GM12878 (cell line): ENCODE data around the gene OR51M1. TPM values are rescaled to one million over a fixed set of nuclear protein-coding genes. Genes with fewer than 3 reads are reported as not detected.

Source experiments
- ATAC-seq: fragments of 200-7000 bp; cut with Tn5 transposase; 3 replicates; pipeline ENCODE4 v1.9.1; 2020; ENCODE audit warnings: mild to moderate bottlenecking, moderate library complexity
- BruUV-seq: library from RNA; stranded (reverse); fragments of 400-500 nt; replicated peaks from 2 replicates; lab custom pipeline; 2021; lab: Mats Ljungman, UMichigan
- CTCF ChIA-PET: fragments of 300-600 bp; sonication (Branson Sonifier 250); formaldehyde crosslinking; extraction: SDS; loops from one replicate; lab custom pipeline; 2021; ENCODE audit warnings: inconsistent platforms; lab: Yijun Ruan, JAX
- POLR2A ChIA-PET: fragments of 350-600 bp; formaldehyde crosslinking; extraction: SDS; loops from one replicate; lab custom pipeline; 2021; ENCODE audit warnings: inconsistent platforms; lab: Charles Lee
- RAD21 ChIA-PET: fragments of 300-600 bp; sonication (Branson Sonifier 250); formaldehyde crosslinking; loops from one replicate; lab custom pipeline; 2023; ENCODE audit warnings: antibody characterized with exemption; ENCODE audit not compliant: unreplicated experiment; lab: Charles Lee
- SMC1A ChIA-PET: fragments of 300-600 bp; sonication (Branson Sonifier 250); formaldehyde crosslinking; loops from one replicate; lab custom pipeline; 2023; ENCODE audit not compliant: unreplicated experiment, uncharacterized antibody; lab: Charles Lee
- DNase-seq: peaks from one replicate; pipeline ENCODE4 v3.0.0-alpha.2; 2011; ENCODE audit warnings: low read depth, low spot score
- FAIRE-seq: peaks from 3 replicates; lab custom pipeline; 2011; peaks lifted over from hg19 to GRCh38; lab: Jason Lieb, UNC
- H2AFZ ChIP-seq: 2 replicates; pipeline ENCODE4 v1.6.0; 2011; ENCODE audit warnings: low read depth, low read length, control low read depth; ENCODE audit not compliant: control insufficient read depth
- H3K27ac ChIP-seq: 2 replicates; pipeline ENCODE4 v1.5.1; 2011; ENCODE audit warnings: control low read depth; ENCODE audit not compliant: control insufficient read depth, insufficient read depth
- H3K27me3 ChIP-seq, 2 experiments: replicated peaks in 1 of 2; 2 replicates each; pipeline versions ENCODE4 v1.6.0 to v1.6.1; 2011; ENCODE audit warnings: low read length in 1 of 2; ENCODE audit not compliant: control insufficient read depth in 2 of 2, insufficient read depth in 2 of 2
- H3K36me3 ChIP-seq, 2 experiments: 2 replicates each; pipeline ENCODE4 v1.5.1; 2011; ENCODE audit warnings: low read length in 1 of 2; ENCODE audit not compliant: control insufficient read depth in 2 of 2, insufficient read depth in 2 of 2
- H3K4me1 ChIP-seq: 2 replicates; pipeline ENCODE4 v1.6.1; 2011; ENCODE audit warnings: mild to moderate bottlenecking, low read length, moderate library complexity, mixed read lengths; ENCODE audit not compliant: control insufficient read depth, insufficient read depth
- H3K4me2 ChIP-seq: 2 replicates; pipeline ENCODE4 v1.6.0; 2011; ENCODE audit warnings: control low read depth; ENCODE audit not compliant: control insufficient read depth, insufficient read depth
- H3K4me3 ChIP-seq: fragments of 200-600 bp; sonication (generic); 2 replicates; pipeline ENCODE4 v1.5.1; 2016
- H3K79me2 ChIP-seq: 2 replicates; pipeline ENCODE4 v1.6.0; 2011; ENCODE audit warnings: low read length; ENCODE audit not compliant: control insufficient read depth, insufficient read depth
- H3K9ac ChIP-seq: 2 replicates; pipeline ENCODE4 v1.8.0; 2011; ENCODE audit warnings: low read length, control low read depth, mixed read lengths; ENCODE audit not compliant: control insufficient read depth, insufficient read depth
- H3K9me3 ChIP-seq: replicated peaks from 3 replicates; pipeline ENCODE4 v1.5.1; 2011; ENCODE audit warnings: mild to moderate bottlenecking, low read length; ENCODE audit not compliant: control insufficient read depth, insufficient read depth
- H4K20me1 ChIP-seq: 2 replicates; pipeline ENCODE4 v1.6.0; 2011; ENCODE audit not compliant: control insufficient read depth, insufficient read depth
- CHD1 ChIP-seq: IDR thresholded peaks from 2 replicates; pipeline ENCODE4 v1.6.1; 2012; ENCODE audit warnings: low read depth, low read length, improper control_type of control experiment
- EED ChIP-seq: sonication (generic); IDR thresholded peaks from 2 replicates; pipeline ENCODE4 v1.6.1; 2016; ENCODE audit warnings: antibody characterized with exemption, low read depth
- FOS ChIP-seq: IDR thresholded peaks from 3 replicates; pipeline ENCODE4 v1.6.1; 2011; ENCODE audit warnings: borderline replicate concordance; ENCODE audit not compliant: insufficient read length; ENCODE audit errors: extremely low read depth
- GABPA ChIP-seq: IDR thresholded peaks from 2 replicates; pipeline ENCODE4 v1.6.1; 2014; ENCODE audit warnings: antibody characterized with exemption, low read depth, mild to moderate bottlenecking, inconsistent platforms
- NR2C1 ChIP-seq: fragments of 450-650 bp; IDR thresholded peaks from 2 replicates; pipeline ENCODE4 v1.6.1; 2017; ENCODE audit warnings: antibody characterized with exemption, mild to moderate bottlenecking, moderate library complexity
- SMAD5 ChIP-seq: IDR thresholded peaks from 2 replicates; pipeline ENCODE4 v1.6.1; 2016; ENCODE audit warnings: antibody characterized with exemption, low read depth
- SPI1 ChIP-seq: IDR thresholded peaks from 2 replicates; pipeline ENCODE4 v1.6.1; 2011; ENCODE audit warnings: low read depth, mild to moderate bottlenecking, low read length, moderate library complexity, borderline replicate concordance; ENCODE audit not compliant: insufficient read depth
- TBL1XR1 ChIP-seq: IDR thresholded peaks from 2 replicates; pipeline ENCODE4 v1.6.1; 2012; ENCODE audit warnings: low read depth, low read length, improper control_type of control experiment
- ZNF384 ChIP-seq: IDR thresholded peaks from 2 replicates; pipeline ENCODE4 v1.6.1; 2012; ENCODE audit warnings: low read depth, mild to moderate bottlenecking, low read length, improper control_type of control experiment, borderline replicate concordance
- WGBS: methylation state at CpG from one replicate; pipeline ENCODE4 v1.1.6; 2016; ENCODE audit warnings: low lambda C conversion rate; ENCODE audit not compliant: insufficient replicate concordance, insufficient coverage; ENCODE audit errors: missing lambda C conversion rate; 5-methylcytosine and 5-hydroxymethylcytosine counted together
- in situ Hi-C: fragments of 300-500 bp; cut with MboI; formaldehyde crosslinking; loops from 9 replicates; pipeline ENCODE4 v1.14.3; 2018; ENCODE audit warnings: mixed read lengths
- intact Hi-C: fragments of 100-400 bp; cut with micrococcal nuclease; formaldehyde crosslinking; loops from one replicate; pipeline ENCODE4 v1.14.2; 2022; ENCODE audit not compliant: unreplicated experiment
- polyA plus RNA-seq, 11 experiments: library from polyadenylated mRNA; depleted of rRNA in 4 of 11; unstranded in 6 of 11; stranded (reverse) in 5 of 11; fragments of >200 nt; fragmentation: Nextera tagmentation in 4 of 11; fragmentation: Illumina TruSeq in 1 of 11; extraction: Ambion mirVana in 4 of 11; extraction: Trizol in 1 of 11; gene quantifications; 1 replicate in 1 of 11; 2 replicates in 10 of 11; pipeline versions ENCODE4 v1.2.1 to v1.2.3, GENCODE V29; 2011 to 2016; ENCODE audit warnings: inconsistent platforms in 2 of 11, missing spikeins in 2 of 11, low read depth in 1 of 11
- total RNA-seq, 4 experiments: library from RNA; depleted of rRNA in 3 of 4; stranded (reverse); fragments of >200 nt in 3 of 4; fragmentation: Illumina TruSeq in 1 of 4; extraction: Trizol in 1 of 4; gene quantifications; 2 replicates each; pipeline versions ENCODE4 v1.2.1 to v1.2.3, GENCODE V29; 2013 to 2021
- TF ChIP-seq, protein P1 (sequence below): fragments of 450-650 bp; formaldehyde crosslinking; IDR thresholded peaks from 2 replicates; pipeline ENCODE4 v1.4.0; 2022; ENCODE audit warnings: mild to moderate bottlenecking, moderate library complexity
- TF ChIP-seq, protein P2 (sequence below): IDR thresholded peaks from 2 replicates; pipeline ENCODE4 v1.6.1; 2012; ENCODE audit warnings: low read depth, low read length, improper control_type of control experiment
- TF ChIP-seq, protein P3 (sequence below): fragments of 450-650 bp; IDR thresholded peaks from 2 replicates; pipeline ENCODE4 v1.6.1; 2017; ENCODE audit warnings: mild to moderate bottlenecking, low read depth, inconsistent platforms; ENCODE audit not compliant: poor library complexity, severe bottlenecking

OR51M1 gene
- total and polyA plus RNA-seq, 10 of the 15 experiments (the other 5 are each of a cell fraction or from before 2014, with no cell fraction given), result 0.06 TPM; not detected in 9

DNA sequence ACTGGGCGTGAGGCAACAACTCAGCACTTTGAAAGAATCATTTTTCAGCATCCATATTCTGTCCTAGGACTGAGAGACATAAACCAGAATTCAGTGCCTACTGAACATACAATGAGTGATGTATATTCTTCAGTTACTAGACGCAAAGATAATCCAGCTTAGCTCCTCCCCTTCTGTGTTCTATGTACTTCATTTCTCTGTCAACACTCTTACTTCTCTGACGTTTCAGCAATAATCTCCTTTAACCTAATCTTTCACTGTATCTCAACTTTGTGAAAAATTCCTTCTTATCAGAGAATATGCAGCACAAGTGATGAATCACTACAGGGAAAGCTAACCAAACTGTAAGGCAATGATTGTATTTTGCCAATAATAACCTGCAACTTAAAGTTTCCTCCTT, 37.8 kb upstream of the OR51M1 start:
- in situ Hi-C loops, result loop anchor here (25.0 kb wide), 1 partner anchor 1484 kb away; the partner anchor contains the start of gene STIM1
- CTCF ChIA-PET, result interaction anchor here (0.5 to 0.6 kb wide), 2 partner anchors 525 to 852 kb away, joined by 3 read pairs; partner anchors contain the start of gene OR51F2
- TF ChIP-seq, protein P1, sequence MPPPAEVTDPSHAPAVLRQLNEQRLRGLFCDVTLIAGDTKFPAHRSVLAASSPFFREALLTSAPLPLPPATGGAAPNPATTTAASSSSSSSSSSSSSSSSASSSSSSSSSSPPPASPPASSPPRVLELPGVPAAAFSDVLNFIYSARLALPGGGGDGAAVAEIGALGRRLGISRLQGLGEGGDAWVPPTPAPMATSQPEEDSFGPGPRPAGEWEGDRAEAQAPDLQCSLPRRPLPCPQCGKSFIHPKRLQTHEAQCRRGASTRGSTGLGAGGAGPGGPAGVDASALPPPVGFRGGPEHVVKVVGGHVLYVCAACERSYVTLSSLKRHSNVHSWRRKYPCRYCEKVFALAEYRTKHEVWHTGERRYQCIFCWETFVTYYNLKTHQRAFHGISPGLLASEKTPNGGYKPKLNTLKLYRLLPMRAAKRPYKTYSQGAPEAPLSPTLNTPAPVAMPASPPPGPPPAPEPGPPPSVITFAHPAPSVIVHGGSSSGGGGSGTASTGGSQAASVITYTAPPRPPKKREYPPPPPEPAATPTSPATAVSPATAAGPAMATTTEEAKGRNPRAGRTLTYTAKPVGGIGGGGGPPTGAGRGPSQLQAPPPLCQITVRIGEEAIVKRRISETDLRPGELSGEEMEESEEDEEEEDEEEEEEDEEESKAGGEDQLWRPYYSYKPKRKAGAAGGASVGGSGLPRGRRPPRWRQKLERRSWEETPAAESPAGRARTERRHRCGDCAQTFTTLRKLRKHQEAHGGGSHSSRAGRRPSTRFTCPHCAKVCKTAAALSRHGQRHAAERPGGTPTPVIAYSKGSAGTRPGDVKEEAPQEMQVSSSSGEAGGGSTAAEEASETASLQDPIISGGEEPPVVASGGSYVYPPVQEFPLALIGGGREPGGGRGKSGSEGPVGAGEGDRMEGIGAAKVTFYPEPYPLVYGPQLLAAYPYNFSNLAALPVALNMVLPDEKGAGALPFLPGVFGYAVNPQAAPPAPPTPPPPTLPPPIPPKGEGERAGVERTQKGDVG (CRISPR knock-in tag), result no peak
- TF ChIP-seq CHD1 (no peak), SMAD5 (no peak), TBL1XR1 (no peak), SPI1 (no peak), NR2C1 (no peak), EED (no peak), FOS (no peak), ZNF384 (no peak), GABPA (no peak)
- TF ChIP-seq, protein P2, sequence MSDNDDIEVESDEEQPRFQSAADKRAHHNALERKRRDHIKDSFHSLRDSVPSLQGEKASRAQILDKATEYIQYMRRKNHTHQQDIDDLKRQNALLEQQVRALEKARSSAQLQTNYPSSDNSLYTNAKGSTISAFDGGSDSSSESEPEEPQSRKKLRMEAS, result no peak
- TF ChIP-seq, protein P3, sequence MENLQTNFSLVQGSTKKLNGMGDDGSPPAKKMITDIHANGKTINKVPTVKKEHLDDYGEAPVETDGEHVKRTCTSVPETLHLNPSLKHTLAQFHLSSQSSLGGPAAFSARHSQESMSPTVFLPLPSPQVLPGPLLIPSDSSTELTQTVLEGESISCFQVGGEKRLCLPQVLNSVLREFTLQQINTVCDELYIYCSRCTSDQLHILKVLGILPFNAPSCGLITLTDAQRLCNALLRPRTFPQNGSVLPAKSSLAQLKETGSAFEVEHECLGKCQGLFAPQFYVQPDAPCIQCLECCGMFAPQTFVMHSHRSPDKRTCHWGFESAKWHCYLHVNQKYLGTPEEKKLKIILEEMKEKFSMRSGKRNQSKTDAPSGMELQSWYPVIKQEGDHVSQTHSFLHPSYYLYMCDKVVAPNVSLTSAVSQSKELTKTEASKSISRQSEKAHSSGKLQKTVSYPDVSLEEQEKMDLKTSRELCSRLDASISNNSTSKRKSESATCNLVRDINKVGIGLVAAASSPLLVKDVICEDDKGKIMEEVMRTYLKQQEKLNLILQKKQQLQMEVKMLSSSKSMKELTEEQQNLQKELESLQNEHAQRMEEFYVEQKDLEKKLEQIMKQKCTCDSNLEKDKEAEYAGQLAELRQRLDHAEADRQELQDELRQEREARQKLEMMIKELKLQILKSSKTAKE, result no peak
- no peaks in the 10 kb centered on the region for H3K27me3 ChIP-seq
- RAD21 ChIA-PET, result no interaction called here
- no peak overlapping the region for H3K4me2 ChIP-seq
- H3K27ac ChIP-seq, result no peak overlapping the region
- ATAC-seq (no peak), DNase-seq (no peak), FAIRE-seq (no peak)
- 5% methylated on average over 3 of the region's 3 CpGs for WGBS
- SMC1A ChIA-PET, result interaction anchor here (0.7 to 1.4 kb wide), 2 partner anchors 20 to 25 kb away, joined by 3 read pairs; no protein-coding TSS in a partner anchor
- H3K36me3 ChIP-seq, result no peaks in the 10 kb centered on the region
- H2AFZ ChIP-seq, result no peak overlapping the region
- POLR2A ChIA-PET, result no interaction called here
- H3K79me2 ChIP-seq, result no peaks in the 10 kb centered on the region
- intact Hi-C loops, result no loop called here
- no TSS peak for BruUV-seq
- no peaks in the 10 kb centered on the region for H3K4me1 ChIP-seq
- no peak overlapping the region for H3K4me3 ChIP-seq
- no peak overlapping the region for H3K9ac ChIP-seq
- H3K9me3 ChIP-seq, result no peaks in the 10 kb centered on the region
- H4K20me1 ChIP-seq, result no peaks in the 10 kb centered on the region
